EH (cell line): ENCODE data around the gene NTSR2.

Experiments used
- DNase-seq: peaks from one replicate; pipeline ENCODE4 v3.0.0-alpha.2; 2015; ENCODE audit warnings: low read depth

The NTSR2 gene

DNA sequence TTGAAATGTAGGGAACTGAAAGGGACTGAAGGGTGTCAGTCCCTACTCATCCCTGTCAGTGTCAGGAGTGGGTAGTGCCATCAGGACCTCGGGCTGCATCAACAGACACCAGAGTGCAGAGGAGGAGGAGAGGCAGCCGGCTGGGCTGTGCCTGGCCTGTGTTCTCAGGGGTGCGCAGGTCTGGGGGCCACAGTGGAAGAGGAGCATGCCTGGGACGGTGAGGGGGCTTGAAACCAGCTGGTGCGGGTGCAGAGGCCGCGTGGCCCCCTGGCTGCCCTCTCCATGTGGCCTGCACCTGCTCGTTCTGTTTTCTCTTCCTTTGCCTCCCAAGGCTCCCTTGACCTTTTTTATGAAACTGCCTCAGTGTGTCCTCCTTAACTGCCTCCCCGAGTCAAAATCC, 41.3 kb downstream of the NTSR2 start:
- DNase-seq, result no peak

DNA sequence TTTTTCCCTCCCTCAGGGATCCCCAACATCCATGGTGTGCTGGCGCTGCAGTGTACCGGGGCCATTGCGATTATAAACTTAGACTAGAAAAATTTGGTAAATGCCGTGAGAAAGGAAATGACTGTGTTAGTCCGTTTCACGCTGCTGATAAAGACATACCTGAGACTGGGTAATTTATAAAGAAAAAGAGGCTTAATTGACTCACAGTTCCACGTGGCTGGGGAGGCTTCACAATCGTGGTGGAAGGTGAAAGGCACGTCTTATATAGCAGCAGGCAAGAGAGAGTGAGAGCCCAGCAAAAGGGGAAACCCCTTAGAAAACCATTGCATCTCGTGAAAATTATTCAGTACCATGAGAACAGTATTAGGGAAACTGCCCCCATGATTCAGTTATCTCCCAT, 44.3 kb downstream of the NTSR2 start:
- DNase-seq, result no peak

DNA sequence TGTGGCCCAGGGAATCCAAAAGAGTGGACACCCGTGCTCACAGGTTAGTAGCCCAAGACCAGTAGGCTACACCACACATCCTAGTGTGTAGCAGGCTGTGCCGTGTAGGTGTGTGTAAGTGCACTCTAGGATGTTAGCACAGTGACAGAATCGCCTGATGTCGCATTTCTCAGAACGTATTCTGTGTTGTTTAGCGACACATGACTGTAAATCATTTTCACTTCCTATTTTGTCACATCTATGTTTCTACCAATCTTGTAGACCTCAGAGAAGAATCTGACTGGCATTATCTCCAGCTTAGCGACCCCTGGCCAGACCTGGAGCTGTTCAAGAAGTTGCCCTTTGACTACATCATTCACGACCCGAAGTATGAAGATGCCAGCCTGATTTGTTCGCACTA, 45.1 kb downstream of the NTSR2 start:
- no peak for DNase-seq

DNA sequence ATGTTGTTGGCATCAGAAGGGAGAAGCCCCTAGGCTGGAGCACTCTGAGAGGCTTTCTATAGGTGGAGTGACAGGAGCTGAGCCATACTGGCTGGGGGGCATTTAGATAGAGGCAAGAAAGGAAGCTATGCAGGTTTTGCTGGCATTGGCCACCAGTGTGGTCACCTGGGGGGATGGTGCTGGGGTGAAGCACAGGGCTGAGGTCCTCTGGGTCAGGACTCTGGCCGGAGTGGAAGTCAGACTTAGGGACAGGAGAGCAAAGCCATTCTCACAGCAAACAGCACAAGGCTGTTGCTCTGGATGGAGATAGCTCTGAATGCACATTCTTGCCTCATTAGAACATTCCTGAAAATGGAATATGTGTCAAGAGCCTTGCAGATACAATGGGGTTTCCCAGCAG, 47.4 kb downstream of the NTSR2 start:
- DNase-seq, result no peak

DNA sequence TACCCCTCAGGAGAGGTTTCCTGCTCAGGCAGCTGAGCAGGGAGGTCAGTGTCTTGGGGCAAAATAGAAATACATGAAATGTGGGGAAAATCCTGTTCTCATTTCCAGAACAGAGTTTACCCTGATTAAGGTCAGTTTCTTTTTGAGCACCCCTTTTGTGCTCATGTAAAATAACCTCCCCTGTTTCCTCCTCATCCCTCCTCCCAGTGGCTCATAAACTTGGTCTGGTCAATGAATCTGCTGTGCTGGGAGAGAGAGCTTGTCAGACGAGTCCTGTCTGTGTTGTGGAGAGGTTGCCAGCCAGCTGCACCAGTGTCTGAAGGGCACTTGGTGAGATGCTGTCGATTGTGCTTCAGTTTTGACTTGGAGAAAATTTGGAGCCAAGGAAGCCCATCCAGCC, 48.6 kb downstream of the NTSR2 start:
- no peak for DNase-seq

DNA sequence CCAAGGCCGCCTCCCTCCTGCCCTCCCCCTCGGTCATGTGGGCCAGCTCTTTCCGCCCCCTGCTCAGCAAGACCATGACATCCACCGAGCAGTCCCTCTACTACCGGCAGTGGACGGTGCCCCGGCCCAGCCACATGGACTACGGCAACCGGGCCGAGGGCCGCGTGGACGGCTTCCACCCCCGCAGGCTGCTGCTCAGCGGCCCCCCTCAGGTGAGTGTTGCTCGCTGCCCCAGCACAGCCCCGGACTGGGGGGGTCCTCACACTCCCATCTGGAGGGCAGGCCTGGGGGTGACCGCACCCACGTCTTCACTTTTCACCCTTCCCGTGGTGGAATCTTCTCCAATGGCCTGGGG, 51.3 kb downstream of the NTSR2 start:
- DNase-seq, result no peak

DNA sequence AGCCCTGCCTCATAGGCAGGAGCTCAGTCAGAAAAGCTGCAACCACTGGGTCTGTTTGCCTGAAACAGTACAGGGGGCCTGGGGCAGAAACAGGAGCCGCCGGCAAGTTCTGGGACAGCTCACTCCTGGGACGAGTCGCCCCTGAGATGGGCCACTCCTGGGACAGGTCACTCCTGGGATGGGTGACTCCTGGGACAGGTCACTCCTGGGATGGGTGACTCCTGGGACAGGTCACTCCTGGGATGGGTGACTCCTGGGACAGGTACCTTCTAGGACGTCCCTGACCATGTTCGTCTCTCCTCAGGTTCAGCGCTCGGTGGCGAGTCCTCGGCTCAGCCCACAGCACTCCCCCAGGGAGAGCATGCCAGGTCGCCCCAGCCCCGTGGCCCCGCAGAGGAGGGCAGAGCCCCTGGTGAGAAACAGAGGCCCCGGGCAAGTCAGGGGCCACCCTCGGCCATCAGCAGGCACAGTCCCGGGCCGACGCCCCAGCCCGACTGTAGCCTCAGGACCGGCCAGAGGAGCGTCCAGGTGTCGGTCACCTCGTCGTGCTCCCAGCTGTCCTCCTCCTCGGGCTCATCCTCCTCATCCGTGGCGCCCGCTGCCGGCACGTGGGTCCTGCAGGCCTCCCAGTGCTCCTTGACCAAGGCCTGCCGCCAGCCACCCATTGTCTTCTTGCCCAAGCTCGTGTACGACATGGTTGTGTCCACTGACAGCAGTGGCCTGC, 51.8 kb downstream of the NTSR2 start:
- no peak for DNase-seq

DNA sequence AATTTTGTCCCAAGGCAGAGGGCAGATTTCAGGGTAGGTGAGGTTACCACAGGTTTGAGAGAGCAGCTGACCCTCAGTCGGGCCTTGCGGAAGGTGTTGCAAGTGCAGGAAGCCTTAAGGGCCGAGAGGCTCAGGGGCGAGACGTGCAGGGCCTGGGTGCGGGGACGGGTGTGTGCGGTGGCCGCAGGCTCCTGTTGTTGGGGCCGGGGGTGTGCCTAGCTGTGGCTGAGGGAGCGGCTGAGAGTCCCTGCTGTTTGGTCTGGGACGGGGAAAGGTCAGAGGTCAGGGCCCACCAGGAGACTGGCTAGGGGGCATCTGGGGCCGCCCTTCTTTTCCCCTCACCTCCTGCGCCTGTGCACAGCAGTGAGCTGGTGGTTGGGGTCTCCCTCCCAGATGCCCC, 52.5 kb downstream of the NTSR2 start:
- no peak for DNase-seq

DNA sequence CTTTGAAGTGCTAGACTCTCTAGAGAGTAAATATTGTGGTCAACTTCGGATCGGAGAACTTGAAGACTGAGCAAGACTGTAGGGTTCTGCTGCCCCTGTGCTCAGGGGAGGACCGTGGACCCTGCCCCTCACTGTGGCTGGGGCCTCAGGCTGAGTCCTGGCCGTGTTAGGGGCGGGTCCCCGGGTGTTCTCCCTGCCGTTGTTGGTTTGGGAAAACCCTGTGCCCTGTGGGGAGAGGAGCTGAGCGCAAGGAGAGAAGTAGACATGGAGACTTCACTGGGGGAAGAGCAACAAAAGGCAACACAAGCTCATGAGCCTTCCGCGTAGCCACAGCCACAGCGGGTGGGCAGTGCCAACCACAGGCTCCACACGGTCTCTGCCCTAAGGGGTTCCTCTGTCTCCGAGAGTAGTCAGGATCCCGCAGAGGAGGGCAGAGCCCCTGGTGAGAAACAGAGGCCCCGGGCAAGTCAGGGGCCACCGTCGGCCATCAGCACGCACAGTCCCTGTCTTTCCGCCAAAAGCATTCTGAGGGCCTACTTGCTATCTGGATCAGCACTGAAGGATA, 53.1 kb downstream of the NTSR2 start:
- no peak for DNase-seq

DNA sequence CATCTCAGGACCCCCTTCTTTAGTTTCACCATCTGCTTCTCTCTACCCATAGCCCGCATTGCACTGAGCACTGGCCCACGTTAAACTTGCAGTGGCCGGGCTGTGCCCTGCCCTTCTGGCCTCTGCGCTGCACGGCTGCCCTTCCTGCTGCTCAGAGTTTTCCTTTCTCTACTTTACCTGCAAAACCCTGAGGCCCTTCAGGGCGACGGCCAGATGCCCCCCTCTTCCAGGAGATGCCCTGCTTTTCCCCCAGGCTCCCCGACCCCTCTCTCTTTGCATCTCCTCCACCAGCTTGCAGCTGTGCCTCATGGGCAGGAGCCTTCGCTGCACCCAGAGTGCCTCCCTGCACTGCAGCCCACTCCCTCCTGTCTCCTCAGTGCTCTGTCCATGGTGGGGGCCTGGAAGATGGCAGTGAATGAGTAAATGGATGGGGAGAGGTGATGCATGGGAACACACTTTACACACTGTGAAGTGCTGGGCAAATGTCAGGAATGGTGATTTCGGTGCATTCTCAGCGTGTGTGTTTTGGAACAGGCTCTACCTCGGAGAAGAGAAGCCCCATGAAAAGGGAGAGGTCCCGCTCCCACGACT, 53.8 kb downstream of the NTSR2 start:
- DNase-seq, result no peak

DNA sequence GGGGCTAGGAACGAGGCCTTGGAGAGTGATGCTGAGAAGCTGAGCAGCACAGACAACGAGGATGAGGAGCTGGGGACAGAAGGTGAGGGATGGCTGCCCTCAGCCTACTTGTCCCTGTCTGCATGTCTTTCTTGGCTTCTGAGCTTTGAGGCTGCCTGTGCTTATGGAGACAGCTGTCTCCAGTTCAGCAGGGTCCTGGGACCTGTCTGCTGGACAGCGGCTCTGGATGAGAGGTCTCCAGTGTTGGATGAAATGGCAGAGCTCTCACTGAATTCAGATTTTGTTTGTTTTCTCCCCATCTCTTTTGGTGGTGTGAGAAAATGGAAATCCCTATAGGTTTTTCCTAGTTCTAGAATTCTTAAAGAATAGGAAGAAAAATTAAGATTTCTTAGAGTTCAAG, 54.8 kb downstream of the NTSR2 start:
- no peak for DNase-seq

DNA sequence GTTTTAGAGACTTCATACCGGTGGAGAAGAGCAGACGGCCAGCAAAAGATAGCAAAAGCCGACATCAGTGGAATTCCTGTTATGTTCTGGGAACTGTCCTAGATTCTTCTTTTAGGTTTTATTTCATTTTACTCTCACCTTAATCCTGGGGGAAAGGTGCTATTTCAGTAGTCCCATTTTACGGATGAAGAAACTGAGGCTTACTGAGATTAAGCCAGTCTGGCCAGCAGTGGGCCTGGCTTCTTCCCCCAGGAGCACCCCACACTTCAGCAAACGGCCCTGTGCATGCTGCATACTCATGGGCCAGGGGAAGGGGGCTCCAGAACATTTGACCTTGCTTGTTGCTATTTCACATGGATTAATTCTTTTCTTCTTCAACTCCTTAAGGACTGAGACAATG, 56.7 kb downstream of the NTSR2 start:
- no peak for DNase-seq

DNA sequence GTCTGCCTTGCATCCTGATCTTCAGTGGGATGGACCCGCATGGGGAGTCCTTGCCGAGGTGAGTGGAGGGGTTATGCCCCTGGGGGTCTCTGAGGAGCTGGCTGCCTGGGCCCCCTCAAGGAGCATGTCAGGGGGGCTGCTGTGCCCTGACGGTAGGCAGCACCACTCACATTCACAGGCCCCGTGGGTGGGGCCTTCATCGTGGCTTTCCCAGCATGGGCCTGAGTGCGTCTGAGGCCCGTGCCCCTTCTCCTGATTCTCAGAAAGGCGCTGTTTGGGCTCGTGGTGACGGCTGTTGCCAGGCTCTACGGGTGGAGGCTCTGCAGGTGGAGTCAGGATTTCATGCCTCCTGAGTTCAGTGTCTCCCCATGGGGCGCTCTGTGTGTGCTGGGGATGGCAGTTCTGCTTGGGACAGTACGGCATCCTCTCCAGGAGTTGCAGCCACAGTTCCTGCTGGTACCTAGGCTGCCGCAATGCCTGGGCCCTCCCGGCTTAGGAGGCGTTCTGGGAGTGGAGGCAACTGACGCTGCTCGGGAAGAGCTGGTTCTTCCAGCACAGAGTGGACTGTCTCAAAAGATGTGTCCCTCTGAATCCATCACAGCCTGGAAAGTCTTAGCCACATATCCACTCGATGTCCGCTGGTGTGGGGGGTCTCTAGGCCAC, 57.3 kb downstream of the NTSR2 start:
- no peak for DNase-seq

DNA sequence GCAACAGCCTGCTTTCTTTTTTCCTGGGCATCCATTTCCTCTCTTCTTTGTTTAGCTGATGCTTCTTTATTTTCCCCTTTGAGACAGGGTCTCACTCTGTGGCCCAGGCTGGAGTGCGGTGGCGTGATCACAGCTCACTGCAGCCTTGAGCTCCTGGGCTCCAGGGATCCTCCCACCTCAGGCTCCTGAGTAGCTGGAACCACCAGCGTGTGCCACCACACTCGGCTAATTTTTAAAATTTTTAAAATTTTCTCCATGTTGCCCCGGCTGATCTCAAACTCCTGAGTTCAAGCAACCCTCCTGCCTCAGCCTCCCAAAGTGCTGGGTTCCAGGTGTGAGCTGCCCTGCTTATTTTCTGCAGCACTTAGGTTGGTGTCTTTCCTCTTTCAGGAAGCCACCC, 58.7 kb downstream of the NTSR2 start:
- DNase-seq, result no peak

DNA sequence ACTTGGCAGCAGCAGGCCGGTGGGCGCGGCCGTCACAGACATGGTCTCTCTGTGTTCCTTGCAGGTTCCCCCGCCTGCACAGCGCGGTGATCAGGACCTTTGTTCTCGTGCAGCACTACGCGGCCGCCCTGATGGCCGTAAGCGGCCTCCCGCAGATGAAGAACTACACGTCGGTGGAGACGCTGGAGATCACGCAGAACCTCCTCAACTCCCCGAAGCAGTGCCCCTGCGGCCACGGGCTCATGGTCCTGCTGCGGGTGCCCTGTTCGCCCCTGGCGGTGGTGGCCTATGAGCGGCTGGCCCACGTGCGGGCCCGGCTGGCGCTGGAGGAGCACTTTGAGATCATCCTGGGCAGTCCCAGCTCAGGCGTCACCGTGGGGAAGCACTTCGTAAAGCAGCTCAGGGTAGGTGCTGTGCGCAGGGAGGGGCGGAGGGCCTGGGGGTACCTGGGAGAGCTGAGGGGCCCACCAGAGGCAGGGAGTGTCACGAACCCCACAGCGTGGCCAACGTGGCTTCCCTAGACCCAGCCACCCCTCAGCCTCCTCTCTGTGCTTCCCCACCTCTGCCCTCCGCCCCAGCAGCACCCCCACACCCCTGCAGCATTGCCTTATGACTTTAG, 59.3 kb downstream of the NTSR2 start:
- no peak for DNase-seq
